Measurements from ENCODE around the gene SNAPC4.

The SNAPC4 gene

GRCh38 chr9:136370687-136371532 is 29.1 kb downstream of the SNAPC4 start:
- DNase-seq = no peak

- DNase-seq = no peak
Measured at GRCh38 chr9:136370037-136370436, 29.9 kb downstream of the SNAPC4 start.

GRCh38 chr9:136368190-136368589 is 31.8 kb downstream of the SNAPC4 start:
- DNase-seq = no peak

GRCh38 chr9:136367296-136368145 is 32.4 kb downstream of the SNAPC4 start:
- no peak for DNase-seq

- no peak for DNase-seq
Measured at GRCh38 chr9:136366826-136367225, 33.1 kb downstream of the SNAPC4 start.

GRCh38 chr9:136365775-136366222 is 34.2 kb downstream of the SNAPC4 start:
- DNase-seq = no peak

- DNase-seq = no peak
Measured at GRCh38 chr9:136364942-136365774, 34.8 kb downstream of the SNAPC4 start.

- no peak for DNase-seq
Measured at GRCh38 chr9:136363949-136364748, 35.8 kb downstream of the SNAPC4 start.

GRCh38 chr9:136363106-136363948 is 36.6 kb downstream of the SNAPC4 start, which contains the start of gene DNLZ:
Gene DNLZ, minus strand, starts transcription at chr9:136363744. Its CDS starts 30 bp downstream, at chr9:136363714.
- DNase-seq = peak; percentile 62 to 86

- DNase-seq = no peak
Measured at GRCh38 chr9:136362450-136362784, 37.6 kb downstream of the SNAPC4 start.

GRCh38 chr9:136361754-136362449 is 38.1 kb downstream of the SNAPC4 start:
- no peak for DNase-seq

GRCh38 chr9:136361047-136361753 is 38.8 kb downstream of the SNAPC4 start:
- no peak for DNase-seq

- DNase-seq = no peak
Measured at GRCh38 chr9:136359774-136360718, 39.9 kb downstream of the SNAPC4 start.

- no peak for DNase-seq
Measured at GRCh38 chr9:136358888-136359287, 41.1 kb downstream of the SNAPC4 start.

GRCh38 chr9:136358016-136358415 is 42.0 kb downstream of the SNAPC4 start:
- no peak for DNase-seq

GRCh38 chr9:136357202-136357725 is 42.7 kb downstream of the SNAPC4 start:
- no peak for DNase-seq

- no peak for DNase-seq
Measured at GRCh38 chr9:136355616-136356557, 44.1 kb downstream of the SNAPC4 start.
